ENCODE measurements around the gene CPNE7.
"Not testable (repeated sequence)": the region's sequence is repeated elsewhere in the genome, so short reads cannot be mapped to it uniquely, and the experiment has no call there.

The CPNE7 gene

DNA sequence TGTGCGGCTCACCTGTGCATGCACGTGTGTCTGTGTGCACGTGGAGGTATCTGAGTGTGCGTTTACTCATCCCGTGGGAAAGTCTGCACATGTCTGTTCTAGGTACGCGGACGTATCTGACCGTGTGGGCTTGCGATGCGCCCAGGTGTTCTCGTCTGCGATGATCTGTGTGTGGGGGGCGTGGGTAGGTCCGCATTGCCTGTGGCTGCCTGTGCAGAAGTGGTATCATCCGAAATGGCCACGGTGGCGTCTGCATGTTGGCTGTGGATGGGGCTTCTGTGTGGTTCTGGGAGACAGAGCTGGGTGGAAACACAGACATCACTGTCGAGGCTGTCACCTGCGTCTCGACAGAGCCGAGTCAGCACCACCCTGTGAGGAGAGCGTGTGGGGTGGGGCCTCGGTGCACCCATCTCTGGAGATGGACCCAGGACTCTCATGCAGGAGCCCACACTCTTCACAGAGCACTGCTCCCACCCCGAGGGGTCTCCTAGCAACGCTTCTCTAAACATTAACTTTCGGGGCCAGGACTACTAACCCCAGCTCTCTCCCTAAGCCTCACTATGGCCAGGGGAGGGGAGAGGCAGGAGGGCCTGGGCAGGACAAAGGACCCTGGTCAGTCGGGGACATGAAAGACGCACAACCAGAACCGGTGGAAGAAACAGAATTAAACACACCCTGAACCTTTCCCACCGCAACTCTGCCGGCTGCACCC is 46.3 kb downstream of the CPNE7 start:
- no peak for TF ChIP-seq CTCF (IDR thresholded peaks at IDR 0.05; ENCODE audit: low read depth, low read length)
- H3K4me3 ChIP-seq (replicated peaks in 1 of 2; ENCODE audit: low read depth in 2 of 2, low read length in 2 of 2) = no peak overlapping the region
- DNase-seq (ENCODE audit: low read depth in 2 of 2) = no peak

DNA sequence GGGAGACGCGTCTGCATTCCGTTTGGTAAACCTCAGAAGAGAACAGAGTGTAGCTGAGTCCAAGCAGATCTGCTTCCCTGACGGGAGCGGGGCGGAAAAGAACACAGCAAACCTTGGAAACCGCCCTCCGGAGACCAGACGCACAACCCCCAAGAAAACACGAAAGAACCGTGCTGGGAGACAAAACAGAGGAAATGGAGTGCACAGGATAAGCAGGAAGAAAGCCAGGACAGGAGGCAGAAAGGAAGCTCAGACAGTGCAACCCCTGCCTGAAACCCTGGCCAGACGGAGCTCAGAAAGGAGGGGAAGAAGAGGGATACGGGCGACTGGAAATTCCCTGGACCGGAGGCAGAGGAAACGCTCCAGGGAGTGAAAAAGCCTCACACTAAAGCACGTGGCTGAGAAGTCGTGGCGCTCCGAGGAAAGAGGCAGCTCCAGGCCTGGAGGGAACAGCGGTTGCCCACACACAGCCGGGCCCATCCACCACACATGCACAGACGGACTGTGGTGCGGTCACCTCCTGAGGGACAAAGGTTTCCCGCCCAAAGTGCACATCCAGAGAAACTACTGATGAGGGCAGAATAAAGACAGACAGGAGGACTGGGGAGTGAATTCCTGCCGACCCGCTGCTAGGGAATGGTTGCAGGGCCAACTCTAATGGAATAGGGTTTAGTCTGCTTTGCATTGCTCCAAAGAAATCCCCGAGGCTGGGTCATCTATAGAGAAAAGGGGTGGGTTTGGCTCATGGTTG is 48.1 kb downstream of the CPNE7 start:
- H3K4me3 ChIP-seq (replicated peaks in 1 of 2; ENCODE audit: low read depth in 2 of 2, low read length in 2 of 2) = no peak overlapping the region
- DNase-seq (ENCODE audit: low read depth in 2 of 2) = peak; percentile 44 to 55
- no peak for TF ChIP-seq CTCF (IDR thresholded peaks at IDR 0.05; ENCODE audit: low read depth, low read length)

GRCh38 chr16:89624777-89625761 is 49.5 kb downstream of the CPNE7 start:
- H3K4me3 ChIP-seq (replicated peaks in 1 of 2; ENCODE audit: low read depth in 2 of 2, low read length in 2 of 2) = no peak overlapping the region
- no peak for DNase-seq (ENCODE audit: low read depth in 2 of 2)
- no peak for TF ChIP-seq CTCF (IDR thresholded peaks at IDR 0.05; ENCODE audit: low read depth, low read length)

DNA sequence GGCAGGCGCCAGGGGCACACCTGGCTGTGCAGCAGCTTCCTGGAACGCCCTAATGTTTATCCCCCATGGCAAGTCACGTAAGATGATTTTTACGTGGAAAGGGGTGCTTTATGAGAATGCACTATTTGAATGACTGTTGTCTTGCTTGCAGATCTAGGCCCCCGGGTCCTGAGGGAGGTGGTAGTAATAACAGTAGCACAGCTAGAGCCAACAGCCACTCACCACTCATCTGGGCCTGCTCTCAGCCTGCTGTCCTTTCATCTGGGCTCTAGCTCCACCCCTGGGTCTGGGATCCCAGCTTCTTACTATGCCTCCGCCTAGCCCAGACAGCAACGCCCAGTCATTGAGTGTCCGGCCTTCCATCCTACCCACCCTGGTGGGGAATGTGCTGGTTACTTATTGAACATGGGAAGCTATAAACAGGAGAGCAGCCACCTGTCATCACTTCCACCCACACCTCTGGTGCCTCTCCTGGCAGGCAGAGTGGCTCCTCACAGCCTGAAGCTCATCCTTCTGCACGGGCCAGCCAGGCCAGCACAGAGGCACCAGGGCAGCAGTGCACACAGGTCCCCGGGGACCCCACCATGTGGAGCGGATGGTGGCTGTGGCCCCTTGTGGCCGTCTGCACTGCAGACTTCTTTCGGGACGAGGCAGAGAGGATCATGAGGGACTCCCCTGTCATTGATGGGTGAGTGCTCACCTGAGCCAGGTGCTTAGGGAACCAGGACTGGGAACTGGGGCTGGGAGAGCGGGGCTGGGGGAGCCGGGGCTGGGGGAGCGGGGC is 54.5 kb downstream of the CPNE7 start:
- no peak for TF ChIP-seq CTCF (IDR thresholded peaks at IDR 0.05; ENCODE audit: low read depth, low read length)
- no peak overlapping the region for H3K4me3 ChIP-seq (replicated peaks in 1 of 2; ENCODE audit: low read depth in 2 of 2, low read length in 2 of 2)
- no peak for DNase-seq (ENCODE audit: low read depth in 2 of 2)

DNA sequence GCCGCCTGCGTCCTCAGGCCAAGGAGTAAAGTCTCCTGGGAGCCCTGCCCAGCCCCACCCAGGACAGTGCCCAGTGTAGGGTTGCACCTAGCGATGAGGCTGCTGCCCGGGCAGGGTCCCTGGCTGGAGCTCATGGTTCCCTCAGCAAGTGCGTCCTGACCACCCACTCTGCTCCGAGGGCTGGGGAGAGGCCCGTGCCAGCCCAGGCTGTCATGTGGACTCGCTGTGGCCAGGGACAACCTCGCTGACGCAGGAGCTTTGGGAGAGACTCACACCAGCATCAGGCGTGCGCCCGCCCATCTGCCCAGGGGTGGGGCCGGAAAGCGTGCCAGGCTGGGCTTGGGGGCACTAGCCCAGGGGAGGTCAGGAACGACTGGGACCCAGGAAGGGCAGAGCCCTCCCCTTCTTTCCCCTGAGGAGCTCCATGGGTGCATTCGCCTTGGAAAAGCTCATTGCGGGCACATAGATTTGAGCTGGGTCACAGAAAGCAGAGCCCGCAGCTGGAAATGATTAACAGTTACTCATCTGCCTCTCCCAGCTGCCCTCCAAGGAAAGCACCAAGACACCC is 57.6 kb downstream of the CPNE7 start:
- no peak for TF ChIP-seq CTCF (IDR thresholded peaks at IDR 0.05; ENCODE audit: low read depth, low read length)
- no peak overlapping the region for H3K4me3 ChIP-seq (replicated peaks in 1 of 2; ENCODE audit: low read depth in 2 of 2, low read length in 2 of 2)
- peak in 1 of 2 donors; percentile 78 for DNase-seq (ENCODE audit: low read depth in 2 of 2)

DNA sequence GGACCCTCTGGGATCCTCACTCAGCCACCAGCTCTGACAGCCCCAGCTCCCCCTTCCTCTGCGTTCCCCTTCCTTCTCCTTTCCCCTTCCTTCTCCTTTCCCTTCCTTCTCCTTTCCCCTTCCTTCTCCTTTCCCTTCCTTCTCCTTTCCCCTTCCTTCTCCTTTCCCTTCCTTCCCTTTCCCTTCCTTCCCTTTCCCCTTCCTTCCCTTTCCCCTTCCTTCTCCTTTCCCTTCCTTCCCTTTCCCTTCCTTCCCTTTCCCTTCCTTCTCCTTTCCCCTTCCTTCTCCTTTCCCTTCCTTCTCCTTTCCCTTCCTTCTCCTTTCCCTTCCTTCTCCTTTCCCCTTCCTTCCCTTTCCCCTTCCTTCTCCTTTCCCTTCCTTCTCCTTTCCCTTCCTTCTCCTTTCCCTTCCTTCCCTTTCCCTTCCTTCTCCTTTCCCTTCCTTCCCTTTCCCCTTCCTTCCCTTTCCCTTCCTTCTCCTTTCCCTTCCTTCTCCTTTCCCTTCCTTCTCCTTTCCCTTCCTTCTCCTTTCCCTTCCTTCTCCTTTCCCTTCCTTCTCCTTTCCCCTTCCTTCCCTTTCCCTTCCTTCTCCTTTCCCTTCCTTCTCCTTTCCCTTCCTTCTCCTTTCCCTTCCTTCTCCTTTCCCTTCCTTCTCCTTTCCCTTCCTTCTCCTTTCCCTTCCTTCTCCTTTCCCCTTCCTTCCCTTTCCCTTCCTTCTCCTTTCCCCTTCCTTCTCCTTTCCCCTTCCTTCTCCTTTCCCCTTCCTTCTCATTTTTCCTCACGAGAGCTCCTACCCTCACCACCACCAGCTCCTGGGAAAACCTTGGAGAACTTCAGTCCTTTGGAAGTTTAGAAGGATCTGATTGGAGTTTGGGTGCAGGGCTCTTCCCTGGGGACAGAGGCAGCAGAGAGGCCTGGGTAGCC is 59.2 kb downstream of the CPNE7 start:
- DNase-seq (ENCODE audit: low read depth in 2 of 2); H3K4me3 ChIP-seq (replicated peaks in 1 of 2; ENCODE audit: low read depth in 2 of 2, low read length in 2 of 2): not testable (repeated sequence)
